Caco-2 (cell line): ENCODE results near the gene IMMP2L. TPM values are rescaled to one million over a fixed set of nuclear protein-coding genes. Genes with fewer than 3 reads are reported as not detected.
"Not testable (repeated sequence)": the region's sequence is repeated elsewhere in the genome, so short reads cannot be mapped to it uniquely, and the experiment has no call there.

ENCODE experiments used
- BruUV-seq: library from RNA; stranded (reverse); fragments of 400-500 nt; replicated peaks from 2 replicates; lab custom pipeline; 2021; lab: Mats Ljungman, UMichigan
- CTCF ChIA-PET: fragments of 300-600 bp; sonication (Branson Sonifier 250); formaldehyde crosslinking; loops from one replicate; lab custom pipeline; 2022; ENCODE audit warnings: antibody characterized with exemption; lab: Charles Lee
- POLR2A ChIA-PET: fragments of 300-600 bp; sonication (Branson Sonifier 250); formaldehyde crosslinking; loops from one replicate; lab custom pipeline; 2022; ENCODE audit warnings: antibody characterized with exemption; lab: Charles Lee
- DNase-seq, 2 experiments: peaks; one replicate each; pipeline versions ENCODE4 v3.0.0 to v3.0.0-alpha.2; 2020 to 2022
- H3K27me3 ChIP-seq: replicated peaks from 2 replicates; pipeline ENCODE4 v1.6.0; 2011; ENCODE audit warnings: low read length; ENCODE audit not compliant: control insufficient read depth, insufficient read depth
- H3K36me3 ChIP-seq: 2 replicates; pipeline ENCODE4 v1.5.1; 2011; ENCODE audit warnings: low read length; ENCODE audit not compliant: control insufficient read depth, insufficient read depth
- H3K4me1 ChIP-seq: fragments of 250-450 bp; sonication (Bioruptor Pico); 2 replicates; pipeline ENCODE4 v1.5.1; 2020; ENCODE audit warnings: mild to moderate bottlenecking
- H3K4me3 ChIP-seq: 2 replicates; pipeline ENCODE4 v1.5.1; 2011; ENCODE audit warnings: low read depth, mild to moderate bottlenecking, control low read depth, low read length
- H3K9me3 ChIP-seq: fragments of 250-450 bp; sonication (Bioruptor Pico); 2 replicates; pipeline ENCODE4 v1.5.1; 2020; ENCODE audit warnings: mild to moderate bottlenecking, moderate library complexity
- H3K27ac Mint-ChIP-seq: one replicate; pipeline ENCODE4 v1.8.0; 2022; ENCODE audit warnings: mixed read lengths; ENCODE audit not compliant: unreplicated experiment
- H3K27me3 Mint-ChIP-seq: one replicate; pipeline ENCODE4 v1.8.0; 2022; ENCODE audit warnings: mixed read lengths; ENCODE audit not compliant: insufficient read depth, unreplicated experiment
- H3K36me3 Mint-ChIP-seq: one replicate; pipeline ENCODE4 v1.8.0; 2022; ENCODE audit warnings: mild to moderate bottlenecking, mixed read lengths; ENCODE audit not compliant: insufficient read depth, unreplicated experiment
- H3K4me1 Mint-ChIP-seq: one replicate; pipeline ENCODE4 v1.8.0; 2022; ENCODE audit warnings: low read depth, mixed read lengths; ENCODE audit not compliant: unreplicated experiment
- H3K4me3 Mint-ChIP-seq: one replicate; pipeline ENCODE4 v1.8.0; 2022; ENCODE audit warnings: mild to moderate bottlenecking, moderate library complexity, mixed read lengths; ENCODE audit not compliant: unreplicated experiment
- H3K9me3 Mint-ChIP-seq: one replicate; pipeline ENCODE4 v1.8.0; 2022; ENCODE audit warnings: mixed read lengths; ENCODE audit not compliant: unreplicated experiment
- CTCF ChIP-seq, 2 experiments: fragments of 200-600 bp in 1 of 2; IDR thresholded peaks; 1 replicate in 1 of 2; 2 replicates in 1 of 2; pipeline versions ENCODE4 v1.5.1 to v1.8.0; 2011 to 2022; ENCODE audit warnings: antibody characterized with exemption in 1 of 2, control low read depth in 1 of 2, inconsistent platforms in 1 of 2, low read depth in 1 of 2, low read length in 1 of 2, mild to moderate bottlenecking in 1 of 2, moderate library complexity in 1 of 2; ENCODE audit not compliant: insufficient read depth in 1 of 2, severe bottlenecking in 1 of 2, unreplicated experiment in 1 of 2
- intact Hi-C: fragments of 100-400 bp; cut with micrococcal nuclease; formaldehyde crosslinking; loops from one replicate; pipeline ENCODE4 v1.10.0; 2022; ENCODE audit not compliant: unreplicated experiment
- total RNA-seq: library from RNA; stranded (reverse); gene quantifications from 2 replicates; pipeline ENCODE4 v1.2.3, GENCODE V29; 2022

Gene IMMP2L
- total RNA-seq, 1 experiment from 2014 or later: 9.5 TPM

GRCh38 chr7:111282626-111283025, 279.7 kb downstream of the IMMP2L start:
- intact Hi-C loops: no loop called here
- CTCF ChIA-PET: no interaction called here
- no peak for DNase-seq
- Mint-ChIP-seq H3K9me3 (peaks cover 19% of the 10 kb centered on the region), H3K27ac (no peak overlapping the region), H3K27me3 (no peaks in the 10 kb centered on the region), H3K4me3 (no peak overlapping the region), H3K4me1 (no peaks in the 10 kb centered on the region), H3K36me3 (no peaks in the 10 kb centered on the region)
- POLR2A ChIA-PET: no interaction called here
- no peak for TF ChIP-seq CTCF (IDR thresholded peaks at IDR 0.05; ENCODE audit: insufficient read depth in 1 of 2, low read depth in 1 of 2, low read length in 1 of 2, severe bottlenecking in 1 of 2, unreplicated experiment in 1 of 2)
- Histone ChIP-seq H3K36me3 (no peaks in the 10 kb centered on the region), H3K9me3 (no peaks in the 10 kb centered on the region), H3K4me1 (no peaks in the 10 kb centered on the region), H3K4me3 (no peak overlapping the region), H3K27me3 (no peaks in the 10 kb centered on the region)
- BruUV-seq: no TSS peak

GRCh38 chr7:111274857-111275256, 287.4 kb downstream of the IMMP2L start:
- no peaks in the 10 kb centered on the region for H3K36me3 Mint-ChIP-seq
- peaks cover 9% of the 10 kb centered on the region for H3K4me1 Mint-ChIP-seq
- BruUV-seq: no TSS peak
- TF ChIP-seq CTCF (IDR thresholded peaks at IDR 0.05; ENCODE audit: insufficient read depth in 1 of 2, low read depth in 1 of 2, low read length in 1 of 2, severe bottlenecking in 1 of 2, unreplicated experiment in 1 of 2): no peak
- CTCF ChIA-PET: no interaction called here
- intact Hi-C loops: no loop called here
- Histone ChIP-seq H3K4me3 (no peak overlapping the region), H3K4me1 (peaks cover 6% of the 10 kb centered on the region; the same call in 1 of the 2 replicates), H3K27me3 (no peaks in the 10 kb centered on the region), H3K36me3 (no peaks in the 10 kb centered on the region), H3K9me3 (no peaks in the 10 kb centered on the region)
- H3K27ac Mint-ChIP-seq: no peak overlapping the region
- H3K27me3 Mint-ChIP-seq: no peaks in the 10 kb centered on the region
- H3K9me3 Mint-ChIP-seq: peaks cover 4% of the 10 kb centered on the region
- DNase-seq: no peak
- POLR2A ChIA-PET: no interaction called here
- H3K4me3 Mint-ChIP-seq: no peak overlapping the region

GRCh38 chr7:111272092-111272491, 290.2 kb downstream of the IMMP2L start:
- BruUV-seq: no TSS peak
- DNase-seq: no peak

GRCh38 chr7:111270794-111271193, 291.5 kb downstream of the IMMP2L start:
- CTCF ChIA-PET, POLR2A ChIA-PET: not testable (repeated sequence)

More at GRCh38 chr7:111272092-111272491, 290.2 kb downstream of the IMMP2L start:
- Mint-ChIP-seq H3K9me3 (no peaks in the 10 kb centered on the region), H3K36me3 (no peaks in the 10 kb centered on the region), H3K4me1 (peaks cover 9% of the 10 kb centered on the region), H3K4me3 (no peak overlapping the region), H3K27ac (no peak overlapping the region), H3K27me3 (no peaks in the 10 kb centered on the region)
- Histone ChIP-seq H3K27me3 (no peaks in the 10 kb centered on the region), H3K36me3 (no peaks in the 10 kb centered on the region), H3K4me3 (no peak overlapping the region), H3K9me3 (no peaks in the 10 kb centered on the region), H3K4me1 (peaks cover 6% of the 10 kb centered on the region; the same call in 1 of the 2 replicates)
- ChIA-PET POLR2A (no interaction called here), CTCF (no interaction called here)
- no peak for TF ChIP-seq CTCF (IDR thresholded peaks at IDR 0.05; ENCODE audit: insufficient read depth in 1 of 2, low read depth in 1 of 2, low read length in 1 of 2, severe bottlenecking in 1 of 2, unreplicated experiment in 1 of 2)
- intact Hi-C loops: no loop called here

More at GRCh38 chr7:111270794-111271193, 291.5 kb downstream of the IMMP2L start:
- H3K4me3 ChIP-seq, BruUV-seq, H3K27ac Mint-ChIP-seq, DNase-seq, H3K27me3 Mint-ChIP-seq, H3K27me3 ChIP-seq, H3K9me3 ChIP-seq, H3K9me3 Mint-ChIP-seq, H3K36me3 Mint-ChIP-seq, H3K4me1 ChIP-seq, H3K36me3 ChIP-seq, intact Hi-C loops, H3K4me3 Mint-ChIP-seq: not testable (repeated sequence)
- peaks cover 17% of the 10 kb centered on the region for H3K4me1 Mint-ChIP-seq
